Activated CD8-positive, alpha-beta memory T cell treated with anti-CD3 and anti-CD28 coated beads for 36 hours (primary cell): Measurements from ENCODE around the gene POR. TPM values are rescaled to one million over a fixed set of nuclear protein-coding genes. Genes with fewer than 3 reads are reported as not detected.
"Not testable (repeated sequence)": the region's sequence is repeated elsewhere in the genome, so short reads cannot be mapped to it uniquely, and the experiment has no call there.

Source experiments
- CTCF ChIA-PET: fragments of 350-600 bp; sonication (Branson Sonifier 250); formaldehyde crosslinking; loops from one replicate; lab custom pipeline; 2021; ENCODE audit warnings: antibody characterized with exemption; lab: Charles Lee
- POLR2A ChIA-PET: fragments of 350-600 bp; sonication (Branson Sonifier 250); formaldehyde crosslinking; loops from one replicate; lab custom pipeline; 2021; ENCODE audit warnings: antibody characterized with exemption; lab: Charles Lee
- total RNA-seq, 2 experiments: library from RNA; stranded (reverse); gene quantifications; one replicate each; pipeline ENCODE4 v1.2.3, GENCODE V29; 2021

POR gene
- total RNA-seq, 2 experiments from 2014 or later = 42.2 to 47.9 TPM

- CTCF ChIA-PET, POLR2A ChIA-PET: not testable (repeated sequence)
These were observed 7.3 kb upstream of the POR start for GRCh38 chr7:75907668-75908039.

DNA sequence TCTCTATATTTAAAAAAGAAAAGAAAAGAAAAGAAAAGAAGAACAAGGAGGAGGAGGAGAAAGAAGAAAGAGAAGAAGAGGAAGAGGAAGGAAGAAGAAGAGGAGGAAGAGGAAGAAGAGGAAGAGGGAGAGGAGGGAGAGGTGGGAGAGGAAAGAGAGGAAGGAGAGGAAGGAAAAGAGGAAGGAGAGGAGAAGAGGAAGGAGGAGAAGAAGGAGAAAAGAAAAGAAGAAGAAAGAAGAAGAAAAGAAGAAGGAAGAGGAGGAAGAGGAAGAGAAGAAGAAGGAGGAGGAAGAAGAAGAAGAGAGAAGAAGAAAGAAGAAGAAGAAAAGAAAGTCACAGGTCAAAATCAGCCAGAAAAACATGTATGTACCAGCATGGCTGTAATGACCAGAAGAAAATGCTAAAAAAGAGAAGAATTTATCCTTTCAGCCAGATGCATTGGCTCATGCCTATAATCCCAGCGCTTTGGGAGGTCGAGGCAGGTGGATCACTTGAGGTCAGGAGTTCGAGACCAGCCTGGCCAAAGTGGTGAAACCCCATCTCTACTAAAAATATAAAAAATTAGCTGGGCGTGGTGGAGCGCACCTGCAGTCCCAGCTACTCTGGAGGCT is 5.3 kb upstream of the POR start:
- POLR2A ChIA-PET = no interaction called here

DNA sequence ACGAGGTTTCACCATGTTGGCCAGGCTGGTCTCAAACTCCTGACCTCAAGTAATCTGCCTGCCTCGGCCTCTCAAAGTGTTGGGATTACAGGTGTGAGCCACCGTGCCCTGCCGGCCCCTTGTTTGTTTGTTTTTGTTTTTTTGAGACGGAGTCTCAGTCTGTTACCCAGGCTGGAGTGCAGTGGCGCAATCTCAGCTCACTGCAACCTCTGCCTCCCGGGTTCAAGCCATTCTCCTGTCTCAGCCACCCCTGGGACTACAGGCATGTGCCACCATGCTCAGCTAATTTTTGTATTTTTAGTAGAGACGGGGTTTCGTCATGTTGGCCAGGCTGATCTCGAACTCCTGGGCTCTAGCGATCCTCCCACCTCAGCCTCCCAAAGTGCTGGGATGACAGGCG is 3.8 kb upstream of the POR start:
- CTCF ChIA-PET = interaction anchor here (0.6 kb wide), 1 partner anchor 315 kb away, joined by 3 read pairs; no protein-coding TSS in a partner anchor
- POLR2A ChIA-PET = not testable (repeated sequence)

More for the DNA sequence above, 5.3 kb upstream of the POR start:
- CTCF ChIA-PET = interaction anchor here (1.3 kb wide), 1 partner anchor 20 kb away, joined by 3 read pairs; no protein-coding TSS in a partner anchor

GRCh38 chr7:75913437-75913836 is 1.5 kb upstream of the POR start:
- ChIA-PET CTCF (interaction anchor here (1.3 kb wide), 1 partner anchor 107 kb away, joined by 3 read pairs; no protein-coding TSS in a partner anchor), POLR2A (no interaction called here)

DNA sequence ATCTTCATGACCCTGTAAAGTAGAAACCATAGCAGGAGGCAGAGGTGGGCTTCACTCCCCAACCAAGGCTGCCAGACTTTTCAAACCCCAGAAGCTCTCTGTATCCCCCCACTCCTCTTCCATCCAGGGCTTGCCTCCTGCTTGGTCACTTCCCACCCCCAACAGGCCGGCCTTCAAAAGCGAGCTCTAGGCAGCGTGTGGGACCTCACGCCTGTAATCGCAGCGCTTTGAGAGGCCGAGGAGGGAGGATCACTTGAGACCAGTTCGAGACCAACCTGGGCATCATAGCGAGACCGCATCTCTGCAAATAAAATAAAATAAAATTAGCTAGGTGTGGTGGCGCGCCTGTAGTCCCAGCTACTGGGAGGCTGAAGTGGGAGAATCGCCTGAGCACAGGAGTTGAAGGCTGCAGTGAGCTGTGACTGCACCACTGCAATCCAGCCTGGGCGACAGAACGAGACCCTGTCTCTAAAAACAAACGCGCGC is 743 bp upstream of the POR start:
- POLR2A ChIA-PET = interaction anchor here (0.6 to 2.7 kb wide), 5 partner anchors 14 to 185 kb away, joined by 3 to 7 read pairs (median 5); partner anchors contain the start of genes MDH2, RHBDD2 and STYXL1
- CTCF ChIA-PET = interaction anchor here (1.3 to 1.4 kb wide), 2 partner anchors 95 to 106 kb away, joined by 3 read pairs; no protein-coding TSS in a partner anchor

DNA sequence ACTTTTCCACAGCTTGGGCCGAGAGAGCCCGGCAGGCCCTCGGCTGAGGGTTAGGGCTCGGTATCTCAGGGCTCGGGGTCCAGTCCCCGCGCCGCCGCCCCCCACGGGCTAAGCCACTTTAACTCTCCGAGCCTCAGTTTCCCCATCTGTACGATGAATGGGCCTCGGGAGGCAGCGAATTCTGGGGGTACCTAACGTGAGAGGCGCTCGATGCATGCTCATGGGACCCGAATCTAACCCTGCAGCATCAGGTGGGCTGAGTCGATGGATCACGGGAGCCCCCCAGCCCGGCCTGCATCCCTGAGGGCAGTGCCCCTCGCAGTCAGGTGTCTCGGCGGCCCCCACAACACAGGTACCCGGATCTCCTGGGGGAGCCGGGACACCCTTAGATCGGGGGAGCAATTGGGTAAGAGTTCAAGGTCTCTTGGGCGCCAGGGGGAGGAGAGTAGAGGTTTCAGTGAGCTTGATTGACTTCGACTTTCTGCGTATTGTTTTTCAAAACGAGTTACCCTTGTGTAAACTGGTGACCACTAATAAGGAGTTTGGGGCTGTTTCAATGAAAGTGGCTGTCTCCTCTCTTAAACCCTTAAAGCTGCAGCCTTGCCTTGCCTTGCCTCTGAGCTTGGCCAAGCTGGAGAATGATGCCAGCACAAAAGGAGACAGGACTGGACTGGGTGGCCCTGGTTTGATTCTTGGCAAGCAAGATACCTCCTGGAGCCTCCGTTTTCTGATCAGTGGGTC is 631 bp downstream of the POR start:
- ChIA-PET POLR2A (interaction anchor here (0.6 to 2.7 kb wide), 5 partner anchors 37 to 153 kb away, joined by 4 to 11 read pairs (median 5); partner anchors contain the start of genes MDH2, RHBDD2 and STYXL1), CTCF (interaction anchor here (0.9 to 2.7 kb wide), 3 partner anchors 31 to 105 kb away, joined by 3 to 7 read pairs (median 3); no protein-coding TSS in a partner anchor)

DNA sequence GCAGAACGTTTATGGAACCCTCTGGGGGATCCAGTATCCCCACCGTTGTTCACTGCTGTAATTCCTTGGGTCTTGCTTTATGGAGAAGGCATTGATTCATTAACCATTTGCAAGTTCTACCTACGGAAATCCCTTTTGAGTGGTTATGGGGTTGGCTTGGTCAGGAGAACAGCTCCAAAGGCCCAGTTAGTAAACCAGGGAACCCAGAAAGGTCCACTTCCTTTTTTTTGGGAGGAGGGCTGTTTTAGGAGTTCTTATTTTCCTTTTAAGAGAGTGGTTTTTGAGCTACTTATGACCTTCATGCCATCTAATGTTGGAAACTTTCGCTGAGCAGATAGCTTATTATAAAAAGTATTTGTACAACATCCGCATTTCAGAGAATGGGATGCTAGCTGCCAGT is 1.3 kb downstream of the POR start:
- ChIA-PET CTCF (interaction anchor here (0.9 to 2.7 kb wide), 3 partner anchors 30 to 104 kb away, joined by 3 to 7 read pairs (median 3); no protein-coding TSS in a partner anchor), POLR2A (interaction anchor here (0.6 to 2.7 kb wide), 3 partner anchors 46 to 152 kb away, joined by 4 to 11 read pairs (median 7); partner anchors contain the start of genes MDH2 and STYXL1)

DNA sequence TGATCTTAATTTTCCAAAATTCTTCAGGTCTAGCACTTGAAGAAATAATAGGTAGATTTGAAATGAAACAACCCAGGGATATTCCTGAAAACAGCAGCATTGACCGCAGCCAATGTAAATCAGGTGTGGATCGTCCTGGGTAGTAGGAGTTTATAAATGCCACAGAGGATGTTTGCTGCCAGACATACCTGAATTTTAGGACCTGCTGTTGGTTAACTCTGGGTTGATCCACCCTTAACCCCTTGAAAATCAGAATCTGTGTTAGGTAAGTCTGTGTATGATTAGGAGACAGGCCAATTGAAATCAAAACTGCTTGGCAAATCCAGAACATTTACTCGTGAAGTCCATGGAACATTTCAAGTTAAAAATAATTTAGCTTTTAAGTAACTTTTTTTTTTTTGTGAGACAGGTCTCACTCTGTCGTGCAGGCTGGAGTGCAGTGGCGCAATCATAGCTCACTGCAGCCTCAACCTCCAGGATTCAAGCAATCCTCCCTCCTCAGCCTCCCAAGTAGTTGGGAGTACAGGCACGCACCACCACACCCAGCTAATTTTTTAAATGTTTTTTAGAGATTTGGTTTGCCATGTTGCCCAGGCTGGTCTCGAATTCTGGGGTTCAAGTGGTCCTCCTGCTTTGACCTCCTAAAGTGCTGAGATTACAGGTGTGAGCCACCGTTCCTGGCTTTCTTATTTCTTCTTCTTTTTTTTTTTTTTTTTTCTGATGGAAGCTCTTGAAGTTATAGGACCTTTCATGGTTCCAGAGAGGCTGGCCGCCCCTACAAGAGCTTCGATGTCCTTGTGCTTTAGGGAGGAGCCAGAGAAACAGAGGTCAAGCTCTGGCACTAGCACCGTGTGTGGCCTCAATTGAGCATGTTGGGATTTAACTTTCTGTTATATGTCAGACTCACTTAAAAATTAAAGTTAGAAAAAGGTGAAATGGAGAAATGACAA is 2.0 kb downstream of the POR start:
- ChIA-PET CTCF (interaction anchor here (0.6 to 2.7 kb wide), 6 partner anchors 30 to 289 kb away, joined by 3 to 7 read pairs (median 3); no protein-coding TSS in a partner anchor), POLR2A (interaction anchor here (0.6 to 0.7 kb wide), 3 partner anchors 46 to 879 kb away, joined by 3 to 4 read pairs (median 3); no protein-coding TSS in a partner anchor)

DNA sequence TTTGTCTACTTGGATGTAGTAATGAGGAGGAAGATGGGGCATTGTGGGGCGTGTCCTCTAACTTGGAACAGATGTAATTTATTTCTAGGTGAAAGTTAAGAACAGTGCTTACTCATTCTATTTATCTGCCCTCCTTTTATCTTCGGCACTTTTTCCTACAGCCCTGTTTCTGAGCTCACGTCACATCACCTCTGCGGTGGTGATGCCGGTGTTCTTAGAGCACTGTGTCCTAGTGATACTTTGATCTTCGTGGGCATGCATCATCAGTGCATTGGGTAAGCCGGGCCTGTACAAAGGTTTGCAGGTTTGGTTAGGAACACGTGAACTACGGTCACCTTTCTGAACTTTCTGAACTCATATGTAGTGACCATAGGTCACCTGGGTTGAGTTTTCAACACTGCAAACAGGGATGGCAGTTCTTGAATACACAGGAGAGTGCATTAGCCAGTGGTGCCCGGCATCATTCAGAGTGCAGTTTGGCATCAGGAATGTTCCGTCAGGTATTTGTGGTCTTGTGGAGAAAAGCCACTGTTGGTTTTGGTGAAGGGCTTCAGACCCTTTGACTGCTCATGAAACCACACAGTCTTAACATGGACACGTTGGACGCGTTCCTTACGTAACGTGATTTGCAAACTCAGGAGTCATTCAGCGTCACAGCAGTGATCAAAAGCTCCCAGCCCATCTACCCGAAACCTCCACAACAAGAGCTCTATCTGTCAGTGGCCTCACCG is 5.6 kb downstream of the POR start:
- CTCF ChIA-PET = no interaction called here
- POLR2A ChIA-PET = no interaction called here

DNA sequence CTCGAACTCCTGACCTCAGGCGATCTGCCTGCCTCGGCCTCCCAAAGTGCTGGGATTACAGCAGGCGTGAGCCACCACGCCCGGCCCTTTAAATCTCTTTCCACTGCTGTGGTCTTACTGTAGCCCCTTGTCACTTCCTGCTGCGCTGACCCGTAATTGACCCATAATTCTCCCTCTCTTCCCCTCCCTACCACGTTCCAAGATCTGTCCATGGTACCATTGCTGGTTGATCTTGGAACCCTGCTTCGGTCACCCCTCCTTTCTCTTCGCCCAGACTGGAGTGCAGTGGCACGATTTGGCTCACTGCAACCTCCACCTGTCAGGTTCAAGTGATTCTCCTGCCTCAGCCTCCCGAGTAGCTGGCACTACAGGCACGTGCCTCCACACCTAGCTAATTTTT is 6.5 kb downstream of the POR start:
- POLR2A ChIA-PET = no interaction called here
- CTCF ChIA-PET = interaction anchor here (0.7 kb wide), 1 partner anchor 62 kb away, joined by 3 read pairs; no protein-coding TSS in a partner anchor

- ChIA-PET CTCF (no interaction called here), POLR2A (no interaction called here)
These were observed 8.1 kb downstream of the POR start for GRCh38 chr7:75922966-75923603.

GRCh38 chr7:75924256-75924655 is 9.3 kb downstream of the POR start:
- ChIA-PET POLR2A (no interaction called here), CTCF (no interaction called here)

- POLR2A ChIA-PET = no interaction called here
- CTCF ChIA-PET = no interaction called here
These were observed 9.9 kb downstream of the POR start for GRCh38 chr7:75924889-75925288.

GRCh38 chr7:75925717-75926435 is 10.9 kb downstream of the POR start:
- ChIA-PET CTCF (interaction anchor here (0.5 kb wide), 1 partner anchor 113 kb away, joined by 3 read pairs; no protein-coding TSS in a partner anchor), POLR2A (no interaction called here)

DNA sequence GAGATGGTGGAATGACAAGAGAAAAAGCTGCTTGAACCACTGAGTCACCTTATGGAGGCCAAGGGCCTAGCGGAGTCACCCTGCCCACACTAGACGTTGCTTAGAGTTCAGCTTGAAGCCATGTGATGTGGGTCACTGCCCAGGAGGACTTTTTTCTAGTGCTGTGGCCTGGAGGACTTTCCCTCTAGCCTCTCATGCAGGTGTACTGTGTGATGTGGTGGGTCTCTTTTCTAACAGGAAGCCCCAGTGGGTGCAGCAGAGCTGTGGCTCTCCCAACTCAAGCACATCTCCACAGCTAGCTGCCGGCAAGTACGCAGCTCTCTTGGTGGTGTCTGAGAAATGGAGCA is 13.6 kb downstream of the POR start:
- ChIA-PET POLR2A (interaction anchor here (1.0 kb wide), 1 partner anchor 14 kb away, joined by 3 read pairs; no protein-coding TSS in a partner anchor), CTCF (no interaction called here)

DNA sequence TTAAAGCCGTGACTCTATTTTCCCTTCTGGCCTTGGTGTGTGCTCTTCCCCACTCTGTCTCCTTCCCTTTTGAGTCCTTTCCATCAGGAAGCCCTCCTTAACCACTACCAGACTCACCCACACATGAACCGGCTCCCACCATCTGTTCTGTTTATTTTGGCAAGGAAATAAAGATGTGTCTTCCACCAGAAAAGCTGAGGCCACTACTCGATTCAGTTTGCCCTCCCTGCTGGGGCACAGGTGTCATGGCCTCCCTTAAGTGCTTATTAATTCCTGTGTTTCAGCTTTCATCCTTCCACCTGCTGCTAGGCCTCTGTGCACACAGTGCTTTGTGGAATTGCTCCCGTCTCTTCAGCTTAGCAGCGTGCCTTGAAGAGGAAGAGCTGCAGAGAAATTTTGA is 16.7 kb downstream of the POR start:
- CTCF ChIA-PET = no interaction called here
- POLR2A ChIA-PET = no interaction called here
